ENCODE measurements around the gene NFYC. TPM values are rescaled to one million over a fixed set of nuclear protein-coding genes. Genes with fewer than 3 reads are reported as not detected.
A peak's percentile ranks its signal among the peaks of the same experiment; 100 is the strongest.
"Not testable (repeated sequence)": the region's sequence is repeated elsewhere in the genome, so short reads cannot be mapped to it uniquely, and the experiment has no call there.

Gene NFYC
- total RNA-seq, 1 donor from 2014 or later = 40.8 TPM

GRCh38 chr1:40708750-40709099 is 17.2 kb downstream of the NFYC start:
- peak; percentile 40 for ATAC-seq

GRCh38 chr1:40709100-40709801 is 17.7 kb downstream of the NFYC start:
- peak; percentile 91 for ATAC-seq

GRCh38 chr1:40709802-40710278 is 18.3 kb downstream of the NFYC start:
- ATAC-seq = no peak

DNA sequence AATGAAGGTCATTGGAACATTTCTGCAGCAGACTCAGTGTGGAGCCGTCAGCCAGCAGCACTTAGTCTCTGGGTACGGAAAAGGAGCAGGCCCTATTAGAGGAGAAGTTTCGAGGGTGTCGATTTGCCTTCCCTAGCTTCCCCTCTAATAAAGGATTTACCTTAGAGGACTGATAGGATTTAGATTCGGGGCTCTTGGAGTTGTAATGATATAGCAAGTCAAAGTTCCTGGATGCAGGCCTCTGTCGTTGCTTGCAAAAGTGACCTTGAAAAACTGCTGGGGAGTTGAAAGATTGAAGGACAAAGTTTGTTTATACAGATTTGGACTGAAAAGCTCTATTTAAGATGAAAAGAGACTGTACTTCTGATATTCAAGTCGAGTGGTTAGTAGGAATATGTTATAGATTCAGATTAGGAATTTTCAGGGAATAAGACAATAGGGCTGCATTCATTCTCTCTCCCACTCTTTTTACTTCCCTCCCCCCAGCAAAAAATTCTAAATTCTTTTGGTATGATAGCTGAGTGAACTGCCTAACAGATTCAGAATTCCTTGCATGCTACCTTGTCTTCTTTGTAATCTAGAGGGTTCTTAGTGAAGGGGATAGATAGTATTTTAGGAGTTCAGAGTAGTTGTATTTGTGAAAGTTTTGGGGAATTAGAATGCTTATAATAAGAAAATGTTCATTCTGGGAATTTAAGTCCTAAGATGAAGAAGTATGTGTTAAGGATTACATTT is 19.2 kb downstream of the NFYC start:
- no peak for ATAC-seq

DNA sequence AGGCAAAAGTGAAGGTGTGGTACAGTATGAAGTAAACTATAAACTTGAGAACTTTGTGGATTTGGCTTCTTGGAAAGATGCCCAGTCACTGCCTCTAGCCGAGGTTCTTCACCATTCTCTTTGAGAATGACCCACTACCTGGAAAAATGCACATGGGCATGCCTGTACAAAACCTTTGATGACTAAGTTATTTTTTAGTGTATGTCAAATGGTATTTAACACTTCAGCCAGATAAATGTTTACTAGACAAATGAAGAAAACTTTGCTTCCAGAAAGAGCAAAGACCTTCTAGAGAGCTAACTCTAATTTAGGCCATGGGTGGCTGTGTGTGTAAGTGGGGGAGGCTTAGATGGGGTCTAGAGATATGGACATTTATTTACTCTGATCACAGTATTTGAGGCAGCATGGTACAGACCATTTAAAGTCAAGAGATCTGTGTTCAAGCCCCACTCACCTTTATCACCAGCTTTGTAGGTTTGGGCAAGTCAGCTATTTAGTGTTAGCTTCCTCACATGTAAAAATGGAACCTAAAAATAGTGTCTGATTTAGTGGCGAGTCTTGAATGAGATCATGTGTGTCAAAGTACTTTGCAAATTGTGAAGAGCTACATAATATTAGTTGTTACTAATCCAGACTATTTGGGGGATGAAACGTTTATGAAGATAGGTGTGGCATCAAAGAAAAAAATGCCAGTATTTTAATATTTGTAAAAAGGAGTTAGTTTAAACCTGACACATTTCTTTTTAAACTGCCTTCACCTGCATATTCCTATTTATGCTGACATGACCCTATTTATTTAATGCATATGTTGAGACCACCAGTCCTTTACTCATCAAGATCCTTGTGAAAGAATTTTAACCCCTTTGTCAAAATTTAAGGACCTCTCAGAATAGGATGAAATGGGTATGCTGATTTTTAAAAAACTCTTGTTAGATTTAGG is 20.2 kb downstream of the NFYC start:
- peak; percentile 65 for ATAC-seq

DNA sequence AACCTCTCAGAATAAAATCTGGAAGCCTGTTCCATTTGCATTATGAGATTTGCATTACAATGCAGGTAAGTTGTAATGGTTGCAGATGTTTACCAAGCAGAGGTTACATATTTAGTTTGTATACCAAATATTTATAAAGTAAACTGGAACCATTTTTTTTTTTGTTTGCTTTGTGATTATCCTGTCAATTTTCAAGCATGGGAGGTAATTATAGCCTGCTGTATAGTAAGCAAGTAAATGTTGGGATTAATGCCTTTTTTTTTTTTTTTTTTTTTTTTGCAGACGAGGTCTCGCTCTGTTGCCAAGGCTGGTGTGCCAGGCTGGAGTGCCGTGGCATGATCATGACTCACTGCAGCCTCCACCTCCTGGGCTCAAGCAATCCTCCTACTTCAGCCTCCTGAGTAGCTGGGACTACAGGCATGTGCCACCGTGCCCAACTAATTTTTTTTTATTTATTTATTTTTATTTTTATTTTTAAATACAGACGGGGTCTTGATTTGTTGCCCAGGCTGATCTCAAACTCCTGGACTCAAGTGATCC is 21.0 kb downstream of the NFYC start:
- ATAC-seq = no peak

DNA sequence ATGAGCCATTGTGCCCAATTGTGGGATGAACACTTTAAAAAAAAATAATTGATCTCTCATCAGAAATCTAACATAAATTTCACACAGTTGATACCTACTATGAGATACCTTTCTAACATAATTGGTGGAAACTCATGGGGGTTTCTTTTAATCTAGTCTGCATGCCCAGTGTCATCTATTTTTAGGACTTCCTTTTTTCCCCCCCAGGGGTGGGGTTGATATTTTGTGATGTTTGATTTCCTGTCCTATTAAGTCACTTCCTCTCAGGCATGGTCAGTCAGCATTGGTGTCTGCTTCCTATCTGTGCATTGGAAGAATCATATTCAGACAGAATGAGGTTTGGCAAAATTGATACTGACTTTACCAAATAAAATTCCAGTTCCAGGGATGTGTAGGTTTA is 21.5 kb downstream of the NFYC start:
- no peak for ATAC-seq

DNA sequence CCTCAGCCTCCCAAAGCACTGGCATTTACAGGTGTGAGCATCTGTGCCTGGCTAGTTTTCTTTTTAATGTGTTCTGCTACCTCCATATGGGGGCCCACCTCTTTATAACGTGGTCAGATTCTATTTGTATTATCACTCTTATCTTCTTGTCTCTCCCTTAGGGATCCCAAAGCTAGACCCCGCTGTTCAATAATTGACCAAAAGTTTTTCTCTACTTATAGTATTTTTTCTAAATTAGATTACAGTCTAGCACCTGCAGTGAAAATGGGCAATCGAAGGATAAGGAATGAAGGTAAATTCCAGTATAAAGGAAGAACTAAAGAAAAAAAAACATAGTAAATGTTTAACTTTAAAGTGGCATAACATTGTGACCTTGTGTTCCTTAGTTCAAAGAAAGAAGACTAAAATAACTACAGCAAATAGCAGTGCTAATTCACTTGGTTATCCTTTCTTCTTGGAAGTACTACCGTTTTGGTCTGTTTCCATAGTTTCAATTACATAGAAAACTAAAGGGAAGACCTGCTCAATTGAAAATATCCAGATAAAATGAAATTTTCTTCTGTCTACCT is 24.1 kb downstream of the NFYC start:
- no peak for ATAC-seq

- ATAC-seq = no peak
Observed at GRCh38 chr1:40717065-40717464, 25.6 kb downstream of the NFYC start.

DNA sequence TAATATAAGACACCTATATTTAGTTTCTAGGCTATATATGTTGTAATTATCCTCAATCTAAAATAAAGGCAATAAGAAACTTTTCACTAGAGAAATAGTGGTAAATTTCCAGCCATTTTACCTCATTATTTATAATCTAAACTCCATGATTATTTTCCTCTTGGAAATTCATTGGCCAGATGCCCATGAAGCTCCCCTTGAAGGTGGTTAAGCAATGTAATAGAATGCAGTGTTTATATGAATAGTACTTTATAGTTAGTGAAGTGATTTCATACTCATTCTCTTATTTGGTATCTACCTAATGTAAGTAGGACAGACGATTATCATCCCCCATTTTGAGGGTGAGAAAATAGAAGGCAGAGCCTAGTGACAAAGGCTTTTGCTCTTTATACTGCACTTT is 26.5 kb downstream of the NFYC start:
- no peak for ATAC-seq

- ATAC-seq = no peak
Observed at GRCh38 chr1:40720493-40720892, 29.0 kb downstream of the NFYC start.

- no peak for ATAC-seq
Observed at GRCh38 chr1:40722622-40723021, 31.1 kb downstream of the NFYC start.

GRCh38 chr1:40723196-40723955 is 31.9 kb downstream of the NFYC start:
- no peak for ATAC-seq

DNA sequence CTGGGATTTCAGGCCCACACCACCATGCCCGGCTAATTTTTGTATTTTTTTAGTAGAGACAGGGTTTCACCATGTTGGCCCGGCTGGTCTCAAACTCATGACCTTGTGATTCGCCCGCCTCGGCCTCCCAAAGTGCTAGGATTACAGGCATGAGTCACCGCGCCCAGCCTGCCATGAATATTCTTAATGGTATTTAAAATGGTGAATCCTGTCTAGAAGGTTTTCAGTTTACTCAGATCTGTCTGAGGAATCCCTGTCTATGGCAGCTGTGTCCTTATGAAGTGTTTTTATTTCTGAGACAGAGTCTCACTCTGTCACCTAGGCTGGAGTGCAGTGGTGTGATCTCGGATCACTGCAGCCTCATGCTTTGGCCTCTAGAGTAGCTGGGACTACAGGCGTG is 36.2 kb downstream of the NFYC start:
- not testable (repeated sequence) for ATAC-seq

DNA sequence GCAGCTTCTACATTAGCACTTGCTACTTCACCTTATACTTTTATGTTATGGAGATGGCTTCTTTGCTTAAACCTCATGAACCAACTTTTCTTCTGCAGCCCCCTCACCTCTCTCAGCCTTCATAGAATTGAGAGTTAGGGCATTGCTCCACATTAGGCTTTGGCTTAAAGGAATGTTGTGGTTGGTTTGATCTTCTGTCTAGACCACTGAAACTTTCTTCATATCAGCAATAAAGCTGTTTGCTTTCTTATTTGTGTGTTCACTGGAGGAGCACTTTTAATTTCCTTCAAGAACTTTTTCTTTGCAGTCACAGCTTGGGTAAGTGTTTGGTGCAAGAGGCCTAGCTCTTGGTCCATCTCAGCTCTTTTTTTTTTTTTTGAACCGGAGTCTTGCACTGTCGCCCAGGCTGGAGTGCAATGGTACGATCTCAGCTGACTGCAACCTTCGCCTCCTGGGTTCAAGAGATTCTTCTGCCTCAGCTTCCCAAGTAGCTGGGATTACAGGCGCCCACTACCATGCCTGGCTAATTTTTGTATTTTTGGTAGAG is 37.9 kb downstream of the NFYC start:
- not testable (repeated sequence) for ATAC-seq

DNA sequence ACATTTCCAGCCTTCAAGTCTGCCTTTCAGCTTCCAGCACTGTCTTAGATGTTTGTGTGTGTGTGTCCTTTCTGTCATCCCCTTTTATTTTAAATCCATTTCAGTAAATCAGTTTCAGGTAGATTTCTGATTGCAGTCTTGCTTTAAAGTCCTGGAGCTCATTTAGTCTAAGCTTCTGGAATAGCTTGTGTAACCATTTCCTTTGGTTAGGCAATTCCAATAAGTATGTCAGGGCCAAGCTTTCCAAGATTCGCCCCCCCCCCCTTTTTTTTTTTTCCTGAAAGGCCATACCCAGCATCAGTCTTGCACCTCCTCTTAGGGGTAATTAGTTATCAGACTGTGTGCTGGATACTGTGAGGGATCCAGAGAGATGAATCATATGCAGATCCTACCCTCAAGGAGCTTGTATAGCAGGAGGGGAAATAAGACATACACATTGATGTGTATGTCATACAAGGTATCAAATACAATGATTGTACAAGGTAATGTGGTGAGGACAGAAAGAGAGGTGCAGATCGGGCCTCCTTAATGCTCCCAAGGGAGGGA is 41.3 kb downstream of the NFYC start:
- no peak for ATAC-seq

GRCh38 chr1:40734882-40735628 is 43.6 kb downstream of the NFYC start:
- ATAC-seq = no peak

- ATAC-seq = peak; percentile 54
Observed at GRCh38 chr1:40736085-40736531, 44.6 kb downstream of the NFYC start.

DNA sequence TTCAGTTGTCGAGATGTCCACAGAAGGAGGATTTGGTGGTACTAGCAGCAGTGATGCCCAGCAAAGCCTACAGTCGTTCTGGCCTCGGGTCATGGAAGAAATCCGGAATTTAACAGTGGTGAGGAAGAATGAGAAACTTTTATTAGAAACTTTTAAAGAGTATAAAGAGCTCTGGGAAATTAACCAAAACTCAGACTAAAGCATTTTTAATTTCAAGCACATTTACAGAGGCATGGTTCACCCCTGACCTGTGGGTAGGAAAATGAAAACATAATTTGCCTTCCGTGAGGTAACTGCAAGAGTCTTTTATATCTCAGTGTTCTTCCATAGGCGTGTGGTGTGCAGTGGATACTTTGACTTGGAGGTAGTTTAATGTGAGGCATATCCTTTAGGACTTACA is 47.3 kb downstream of the NFYC start:
- no peak for ATAC-seq

- ATAC-seq = no peak
Observed at GRCh38 chr1:40739455-40740008, 48.0 kb downstream of the NFYC start.

Data from esophagus mucosa (tissue), 1 donor.